Left lung (tissue), 10 donors: ENCODE measurements around the gene ALOX5AP. TPM values are rescaled to one million over a fixed set of nuclear protein-coding genes. Genes with fewer than 3 reads are reported as not detected.

ENCODE experiments used
- ATAC-seq: fragments of 200-7000 bp; cut with Tn5 transposase; one replicate; pipeline ENCODE4 v1.9.1; 2020; ENCODE audit warnings: moderate library complexity
- DNase-seq, 4 donors: peaks; one replicate each; pipeline ENCODE4 v3.0.0-alpha.2; 2013 to 2020
- H3K27ac ChIP-seq, 2 donors: fragments of 200-600 bp; sonication (generic) in 1 of 2; one replicate each; pipeline versions ENCODE4 v1.5.0 to v1.8.0; 2020 to 2021
- H3K27me3 ChIP-seq, 2 donors: fragments of 200-600 bp; sonication (generic) in 1 of 2; one replicate each; pipeline versions ENCODE4 v1.5.0 to v1.8.0; 2020 to 2021
- H3K36me3 ChIP-seq, 2 donors: fragments of 200-600 bp; sonication (generic) in 1 of 2; one replicate each; pipeline versions ENCODE4 v1.5.0 to v1.8.0; 2020 to 2021
- H3K4me1 ChIP-seq, 2 donors: fragments of 200-600 bp; one replicate each; pipeline ENCODE4 v1.8.0; 2021
- H3K4me3 ChIP-seq, 2 donors: fragments of 200-600 bp; sonication (generic) in 1 of 2; one replicate each; pipeline versions ENCODE4 v1.5.0 to v1.8.0; 2020 to 2021; ENCODE audit warnings: mild to moderate bottlenecking in 1 of 2
- H3K9me3 ChIP-seq, 2 donors: fragments of 200-600 bp; sonication (generic) in 1 of 2; one replicate each; pipeline versions ENCODE4 v1.5.0 to v1.8.0; 2020 to 2021
- CTCF ChIP-seq, 2 donors: fragments of 200-600 bp; sonication (generic) in 1 of 2; IDR thresholded peaks; one replicate each; pipeline versions ENCODE4 v1.5.0 to v1.8.0; 2021; ENCODE audit warnings: antibody characterized with exemption in 2 of 2
- intact Hi-C, 2 donors: fragments of 100-400 bp; cut with DNase I; formaldehyde crosslinking; loops; one replicate each; pipeline versions ENCODE4 v1.11.2 to v1.14.2; 2022
- polyA plus RNA-seq, 6 donors: library from polyadenylated mRNA; unstranded; fragments of 120-200 nt; gene quantifications; one replicate each; pipeline ENCODE4 v1.2.1, GENCODE V29; 2013; ENCODE audit not compliant: insufficient read length in 6 of 6
- total RNA-seq, 2 donors: library from RNA; stranded (reverse); fragmentation: NEBNext Ultra II Directional; extraction: Animal tissue kit (Norgen Biotek cat#: 25700); gene quantifications; one replicate each; pipeline ENCODE4 v1.2.1, GENCODE V29; 2021
- donor health status: DM: no; HTN: yes; CAD: no.
- donor health status: DM: no; HTN: no; CAD: no.

The ALOX5AP gene
- total and polyA plus RNA-seq, 8 donors: 2.6 to 201 (median 4.9) TPM

DNA sequence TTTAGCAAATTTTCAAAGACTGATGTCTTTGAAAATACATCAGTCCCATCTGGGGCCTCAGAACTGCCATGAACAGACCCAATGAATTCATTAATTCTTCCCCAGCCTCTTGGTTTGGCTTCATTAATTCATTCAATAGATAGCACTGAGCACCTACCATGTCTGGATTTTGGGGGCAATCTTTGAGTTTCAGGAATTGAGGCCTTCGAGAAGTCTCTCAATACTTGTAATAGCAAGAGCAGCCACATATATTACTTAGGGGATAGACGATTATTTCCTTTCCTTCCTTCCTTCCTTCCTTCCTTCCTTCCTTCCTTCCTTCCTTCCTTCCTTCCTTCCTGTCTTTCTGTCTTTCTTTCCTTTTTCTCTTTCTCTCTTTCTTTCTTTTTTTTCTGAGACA lies 64.8 kb downstream of the ALOX5AP start:
- Histone ChIP-seq H3K27ac (peak overlapping the region in 1 of 2 donors; percentile 10), H3K4me3 (no peak overlapping the region), H3K4me1 (peaks cover 0 to 27% of the 10 kb centered on the region in 2 donors), H3K36me3 (no peaks in the 10 kb centered on the region), H3K27me3 (no peaks in the 10 kb centered on the region), H3K9me3 (no peaks in the 10 kb centered on the region)
- no peak for ATAC-seq
- DNase-seq: no peak
- no peak for TF ChIP-seq CTCF (IDR thresholded peaks at IDR 0.05)
- intact Hi-C loops: no loop called here

DNA sequence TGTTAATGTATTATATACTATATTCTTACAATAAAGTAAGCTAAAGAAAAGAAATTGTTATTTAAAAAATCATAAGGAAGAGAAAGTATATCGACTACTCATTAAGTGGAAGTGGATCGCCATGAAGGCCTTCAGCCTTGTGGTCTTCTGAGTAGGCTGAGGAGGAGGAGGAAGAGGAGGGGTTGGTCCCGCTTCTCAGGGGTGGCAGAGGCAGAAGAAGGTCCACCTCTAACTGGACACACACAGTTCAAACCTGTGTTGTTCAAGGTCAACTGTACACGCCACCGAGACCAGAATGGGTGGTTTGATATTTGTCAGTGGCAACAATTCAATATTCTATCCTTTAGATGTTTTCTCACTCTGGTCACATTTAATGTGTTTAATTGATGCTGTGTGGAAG lies 67.2 kb downstream of the ALOX5AP start:
- no peaks in the 10 kb centered on the region for H3K36me3 ChIP-seq
- peaks cover 0 to 28% of the 10 kb centered on the region in 2 donors for H3K4me1 ChIP-seq
- intact Hi-C loops: no loop called here
- H3K27me3 ChIP-seq: no peaks in the 10 kb centered on the region
- no peak for TF ChIP-seq CTCF (IDR thresholded peaks at IDR 0.05)
- no peak overlapping the region for H3K27ac ChIP-seq
- ATAC-seq: no peak
- DNase-seq: no peak
- no peaks in the 10 kb centered on the region for H3K9me3 ChIP-seq
- H3K4me3 ChIP-seq: no peak overlapping the region

DNA sequence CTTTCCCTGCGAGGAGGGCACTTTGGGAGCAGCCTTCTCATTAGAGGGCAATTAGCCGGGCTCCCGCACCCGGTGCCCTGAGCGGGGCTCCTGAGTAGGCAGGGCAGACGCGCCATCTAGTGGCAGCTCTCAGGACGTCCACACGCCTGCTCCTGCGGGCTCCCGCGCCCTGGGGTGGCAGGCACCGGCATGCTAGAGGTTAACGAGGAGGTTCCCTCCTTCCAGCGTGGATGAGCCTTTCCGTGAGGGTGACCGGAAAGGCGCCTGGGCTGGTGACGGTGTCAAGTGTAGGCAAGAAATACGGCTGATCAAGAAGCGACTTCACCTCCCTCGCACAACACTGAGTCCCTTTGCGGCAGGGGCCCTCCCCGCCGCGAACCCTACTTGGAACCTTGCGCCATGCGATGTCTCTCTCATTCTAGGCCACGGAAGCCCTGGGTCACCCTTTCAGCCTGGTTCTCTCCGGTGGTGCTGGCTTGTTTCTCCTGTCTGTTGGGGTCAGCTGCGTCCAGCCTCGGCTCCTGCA lies 67.7 kb downstream of the ALOX5AP start:
- DNase-seq: peak; percentile 73 to 97 (median 86)
- Histone ChIP-seq H3K9me3 (no peaks in the 10 kb centered on the region), H3K4me1 (peaks cover 0 to 28% of the 10 kb centered on the region in 2 donors), H3K4me3 (peak overlapping the region; percentile 26 to 32), H3K27ac (no peak overlapping the region), H3K36me3 (no peaks in the 10 kb centered on the region), H3K27me3 (no peaks in the 10 kb centered on the region)
- peak; percentile 99 for ATAC-seq
- TF ChIP-seq CTCF (IDR thresholded peaks at IDR 0.05): peak; percentile 89 to 98
- intact Hi-C loops: no loop called here

DNA sequence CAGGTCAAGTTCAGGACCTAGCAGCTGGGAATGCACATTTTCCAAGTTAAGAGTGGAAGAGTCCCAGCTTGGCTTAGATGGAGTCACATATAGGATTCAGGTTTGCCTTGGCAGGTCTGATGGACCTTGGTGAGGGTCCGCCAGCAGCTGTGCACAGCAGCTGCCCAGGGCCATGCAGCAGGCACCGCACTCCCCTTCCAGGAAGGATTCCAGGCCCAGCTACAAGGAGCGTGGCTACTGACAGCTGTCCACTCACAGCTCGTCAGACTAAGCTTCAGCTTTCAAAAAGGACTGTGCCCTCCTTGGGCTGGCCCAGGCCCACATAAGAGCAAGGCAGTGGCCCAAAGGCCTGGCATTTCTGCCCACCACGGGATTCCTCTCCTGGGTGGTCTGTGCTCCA lies 68.4 kb downstream of the ALOX5AP start:
- Histone ChIP-seq H3K4me3 (no peak overlapping the region), H3K36me3 (no peaks in the 10 kb centered on the region), H3K27me3 (no peaks in the 10 kb centered on the region), H3K4me1 (peaks cover 0 to 28% of the 10 kb centered on the region in 2 donors), H3K27ac (no peak overlapping the region), H3K9me3 (no peaks in the 10 kb centered on the region)
- DNase-seq (no peak), ATAC-seq (no peak)
- no peak for TF ChIP-seq CTCF (IDR thresholded peaks at IDR 0.05)
- intact Hi-C loops: no loop called here

DNA sequence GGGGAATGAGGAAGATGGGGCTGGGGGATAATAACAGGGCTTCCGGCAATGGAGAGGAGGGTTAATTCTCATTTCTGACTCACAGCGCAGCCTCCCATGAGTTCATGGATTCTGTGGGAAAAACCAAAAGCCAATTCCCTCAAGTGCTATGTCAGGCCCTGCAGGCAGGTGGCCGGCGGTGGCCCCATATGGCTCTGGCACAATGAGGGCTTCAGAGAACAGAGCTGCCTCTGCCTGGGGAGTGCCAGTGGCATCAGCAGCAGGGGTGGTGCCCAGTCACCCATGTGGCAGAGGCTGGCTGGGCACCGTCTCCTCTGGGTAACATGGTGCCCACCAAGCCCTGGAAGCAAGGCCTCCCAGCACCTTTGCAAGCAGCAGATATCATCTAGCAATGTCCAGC lies 69.1 kb downstream of the ALOX5AP start:
- no peaks in the 10 kb centered on the region for H3K9me3 ChIP-seq
- no peaks in the 10 kb centered on the region for H3K27me3 ChIP-seq
- ATAC-seq (no peak), DNase-seq (no peak)
- intact Hi-C loops: no loop called here
- no peak overlapping the region for H3K4me3 ChIP-seq
- H3K4me1 ChIP-seq: peaks cover 0 to 28% of the 10 kb centered on the region in 2 donors
- no peak overlapping the region for H3K27ac ChIP-seq
- H3K36me3 ChIP-seq: no peaks in the 10 kb centered on the region
- no peak for TF ChIP-seq CTCF (IDR thresholded peaks at IDR 0.05)
